GM12801 (cell line): ENCODE measurements around the gene CLTA.

Source experiments
- TF ChIP-seq, protein P1 (sequence below): IDR thresholded peaks from one replicate; pipeline ENCODE4 v1.5.1; 2011; ENCODE audit warnings: control low read depth; ENCODE audit not compliant: insufficient read length; ENCODE audit errors: extremely low read depth

Gene CLTA

DNA sequence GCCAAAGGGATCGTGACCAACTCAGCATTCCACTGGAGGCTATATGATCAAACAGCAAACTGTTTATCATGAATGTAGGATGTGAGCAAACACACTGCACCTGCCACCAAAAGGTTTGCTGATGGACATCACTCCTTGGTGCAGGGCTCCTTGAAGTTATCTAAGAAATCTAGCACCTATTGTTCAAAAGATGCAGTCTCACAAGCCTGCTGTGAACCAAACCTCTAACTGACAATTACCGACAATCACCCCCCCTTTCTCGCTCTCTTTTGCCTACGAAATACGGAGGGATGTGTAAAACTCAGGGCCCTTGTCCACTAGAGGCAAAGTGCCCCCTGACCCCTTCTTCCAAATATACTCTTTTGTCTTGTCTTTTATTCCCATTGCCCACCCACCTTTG lies 2.5 kb upstream of the CLTA start:
- TF ChIP-seq, protein P1, sequence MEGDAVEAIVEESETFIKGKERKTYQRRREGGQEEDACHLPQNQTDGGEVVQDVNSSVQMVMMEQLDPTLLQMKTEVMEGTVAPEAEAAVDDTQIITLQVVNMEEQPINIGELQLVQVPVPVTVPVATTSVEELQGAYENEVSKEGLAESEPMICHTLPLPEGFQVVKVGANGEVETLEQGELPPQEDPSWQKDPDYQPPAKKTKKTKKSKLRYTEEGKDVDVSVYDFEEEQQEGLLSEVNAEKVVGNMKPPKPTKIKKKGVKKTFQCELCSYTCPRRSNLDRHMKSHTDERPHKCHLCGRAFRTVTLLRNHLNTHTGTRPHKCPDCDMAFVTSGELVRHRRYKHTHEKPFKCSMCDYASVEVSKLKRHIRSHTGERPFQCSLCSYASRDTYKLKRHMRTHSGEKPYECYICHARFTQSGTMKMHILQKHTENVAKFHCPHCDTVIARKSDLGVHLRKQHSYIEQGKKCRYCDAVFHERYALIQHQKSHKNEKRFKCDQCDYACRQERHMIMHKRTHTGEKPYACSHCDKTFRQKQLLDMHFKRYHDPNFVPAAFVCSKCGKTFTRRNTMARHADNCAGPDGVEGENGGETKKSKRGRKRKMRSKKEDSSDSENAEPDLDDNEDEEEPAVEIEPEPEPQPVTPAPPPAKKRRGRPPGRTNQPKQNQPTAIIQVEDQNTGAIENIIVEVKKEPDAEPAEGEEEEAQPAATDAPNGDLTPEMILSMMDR: no peak

DNA sequence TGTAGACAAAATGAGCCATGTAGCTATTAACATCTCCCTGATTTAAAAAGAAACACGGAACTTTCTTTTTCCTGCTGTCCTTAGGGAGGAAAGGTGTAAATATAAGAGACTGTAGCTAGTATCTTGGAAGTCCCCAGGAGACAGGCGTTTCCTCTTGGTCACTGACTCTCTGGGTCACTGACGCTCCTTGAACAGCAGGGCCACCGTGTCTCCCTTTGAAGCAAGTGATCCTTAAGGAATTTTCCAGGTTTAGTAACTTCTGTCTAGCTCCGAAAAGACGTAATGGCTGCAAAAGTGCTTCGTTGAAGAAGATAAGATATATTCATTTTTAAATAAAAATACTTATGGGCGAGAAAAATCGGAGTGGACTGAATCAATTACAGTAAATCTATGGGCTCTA lies 745 bp upstream of the CLTA start:
- TF ChIP-seq, protein P1: no peak

DNA sequence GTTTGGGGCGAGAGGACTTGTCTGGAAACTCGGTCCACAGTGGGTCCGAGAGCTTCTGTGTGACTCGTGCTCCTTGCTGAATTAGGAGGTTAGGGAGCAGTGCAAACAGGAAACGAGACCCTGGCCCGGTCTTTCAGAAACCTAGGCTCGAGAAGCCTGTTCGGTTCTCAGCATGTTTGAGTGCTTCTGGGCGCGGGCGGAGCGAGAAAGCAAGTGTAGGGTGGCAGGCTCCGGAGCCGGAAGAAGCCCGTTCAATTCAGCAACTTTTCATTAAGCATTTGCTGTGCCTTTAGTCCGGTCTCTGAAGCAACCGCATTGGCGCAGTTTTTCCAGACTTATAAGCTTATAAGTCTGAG lies 547 bp downstream of the CLTA start:
- TF ChIP-seq, protein P1: no peak

DNA sequence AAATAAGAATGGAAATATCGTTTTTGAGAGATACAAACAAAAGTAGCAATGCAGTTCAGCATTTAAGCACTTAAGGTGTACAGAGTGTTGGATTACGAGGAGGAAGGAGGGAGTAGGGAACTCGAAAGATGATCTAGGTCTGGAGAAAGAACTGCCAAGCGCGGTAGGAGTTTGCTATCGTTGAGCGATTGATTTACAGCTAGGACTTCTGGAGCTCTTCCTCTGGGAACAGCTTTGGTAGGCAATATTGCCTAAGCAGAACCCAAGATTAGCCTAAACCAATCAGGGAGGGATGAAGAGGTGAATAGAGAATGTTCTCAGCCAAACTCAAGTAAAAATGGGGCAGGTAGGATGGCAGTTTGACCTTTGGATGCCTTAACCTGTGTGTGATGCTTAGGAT lies 965 bp downstream of the CLTA start:
- TF ChIP-seq, protein P1: no peak

DNA sequence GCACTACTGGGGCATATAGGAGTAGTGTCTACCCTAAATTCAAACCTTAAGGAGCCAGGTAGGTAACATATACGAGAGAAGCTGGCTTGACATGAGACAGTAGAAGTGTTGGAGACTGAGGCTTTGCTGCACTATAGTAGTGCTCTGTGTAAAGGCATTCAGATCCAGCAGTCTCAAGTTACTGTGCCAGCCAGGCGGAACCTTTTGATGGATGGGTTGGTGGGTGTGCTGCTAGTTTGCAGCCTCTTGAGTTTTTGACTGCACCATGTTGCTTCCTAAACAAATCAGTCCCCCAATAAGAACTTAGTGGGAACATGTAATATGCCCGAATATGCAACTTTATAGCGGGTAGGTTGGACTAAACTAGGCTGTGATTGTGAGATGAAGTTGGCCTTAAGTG lies 1.5 kb downstream of the CLTA start:
- TF ChIP-seq, protein P1: no peak

DNA sequence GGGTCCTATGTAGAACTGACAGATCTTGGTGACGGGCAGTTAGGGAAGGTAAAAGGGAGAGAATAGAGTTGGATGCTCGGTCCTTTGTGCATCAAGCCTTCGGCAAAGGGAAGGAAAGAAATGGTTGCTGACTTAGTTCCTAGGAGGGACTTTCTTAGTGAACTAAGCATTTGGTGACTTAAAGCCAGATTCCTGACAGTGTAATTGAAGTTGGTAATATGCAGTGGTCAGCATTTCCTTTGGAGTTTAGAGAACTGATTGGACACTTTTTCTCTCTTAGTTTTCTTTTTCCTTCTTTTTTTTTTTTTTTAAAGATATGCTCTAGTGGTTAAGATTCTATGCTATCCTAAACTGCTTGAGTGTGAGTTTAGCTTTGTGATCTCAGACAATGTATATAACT lies 2.3 kb downstream of the CLTA start:
- TF ChIP-seq, protein P1: no peak

DNA sequence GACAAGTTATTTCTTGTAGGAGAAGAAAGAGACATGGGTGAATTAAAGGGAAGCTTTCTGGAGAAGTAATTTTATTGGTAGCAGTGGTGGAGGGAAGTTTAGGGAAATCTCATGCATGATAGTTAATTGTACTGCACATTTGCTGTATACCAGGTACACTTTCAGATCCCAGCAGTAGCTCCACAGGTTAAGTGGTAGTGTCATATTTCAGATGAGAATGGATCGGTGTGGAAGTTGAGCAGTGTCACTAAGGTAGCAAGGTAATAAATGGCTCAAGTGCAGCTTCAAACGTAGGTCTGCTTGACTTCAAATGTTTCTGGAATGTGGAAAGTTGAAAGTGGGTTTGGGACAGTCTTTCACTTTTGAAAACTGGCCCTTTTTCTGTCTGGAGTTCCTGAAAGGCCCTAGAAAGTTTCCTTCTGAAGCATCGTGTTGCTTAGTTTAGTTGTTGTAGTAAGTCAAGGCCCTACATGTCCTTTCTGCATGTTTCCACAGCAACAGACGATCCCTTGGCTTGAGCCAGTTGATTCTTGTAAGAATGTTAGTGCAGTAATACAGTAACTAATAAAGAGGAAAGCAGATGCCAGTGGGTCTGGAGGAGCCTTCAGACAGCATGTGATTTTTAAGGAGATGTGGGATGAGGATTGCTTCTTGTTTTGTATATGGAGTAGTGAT lies 3.7 kb downstream of the CLTA start:
- TF ChIP-seq, protein P1: no peak

DNA sequence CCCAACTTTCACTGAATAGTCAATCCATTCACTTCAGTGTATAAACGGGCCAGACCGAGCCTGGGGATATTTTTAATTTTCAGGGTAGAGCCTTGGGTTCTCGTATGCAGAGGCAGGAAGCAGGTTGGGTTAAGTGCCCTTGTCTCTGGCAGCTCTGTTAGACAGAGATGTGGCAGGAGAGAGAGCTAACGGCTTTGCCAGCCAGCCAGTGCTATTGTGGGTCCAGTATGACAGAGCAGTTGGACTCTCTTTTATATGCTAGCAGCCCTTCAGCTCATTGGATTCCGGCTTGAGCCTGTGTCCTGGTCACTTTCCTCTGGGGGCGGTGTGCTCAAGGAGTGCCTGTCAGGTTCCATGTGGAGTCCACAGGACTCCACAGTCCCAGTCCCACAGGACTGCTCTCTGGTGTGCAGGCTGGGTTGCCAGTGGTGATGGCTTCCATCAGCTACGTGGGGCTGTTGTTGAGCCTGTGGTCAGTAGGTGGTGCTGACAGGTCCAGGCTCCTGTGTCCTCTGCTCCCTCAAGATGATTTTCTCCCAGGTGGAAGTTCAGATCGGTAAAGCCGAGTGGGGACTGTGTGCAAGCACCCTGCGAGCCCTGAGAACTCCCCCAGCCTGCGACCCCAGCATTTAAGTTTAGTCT lies 14.3 kb downstream of the CLTA start:
- TF ChIP-seq, protein P1: no peak
